SU-DHL-6 (cell line): ENCODE data around the gene CYP26A1.

Source experiments
- H2AFZ ChIP-seq: fragments of 200-600 bp; sonication (generic); 2 replicates; pipeline ENCODE4 v1.6.1; 2014; ENCODE audit warnings: low read depth, mild to moderate bottlenecking, moderate library complexity, mixed read lengths, antibody characterized with exemption, low read length; ENCODE audit not compliant: severe bottlenecking
- H3F3A ChIP-seq: fragments of 200-600 bp; shearing (Covaris generic); 2 replicates; pipeline ENCODE4 v1.6.0; 2016; ENCODE audit warnings: antibody characterized with exemption, mild to moderate bottlenecking; ENCODE audit not compliant: insufficient read depth
- H3K27ac ChIP-seq: fragments of 200-600 bp; sonication (generic); 2 replicates; pipeline ENCODE4 v1.5.1; 2016; ENCODE audit warnings: low read depth, mild to moderate bottlenecking, low read length, moderate library complexity, mixed read lengths
- H3K27me3 ChIP-seq: fragments of 200-600 bp; sonication (generic), shearing (Covaris generic); 2 replicates; pipeline ENCODE4 v1.6.0; 2014; ENCODE audit warnings: mild to moderate bottlenecking, low read length
- H3K36me3 ChIP-seq: fragments of 200-600 bp; sonication (generic); 2 replicates; pipeline ENCODE4 v1.6.1; 2014; ENCODE audit warnings: mild to moderate bottlenecking, low read length, mixed read lengths
- H3K4me2 ChIP-seq: fragments of 300-600, 200-600 bp; shearing (Covaris generic), sonication (generic); 2 replicates; pipeline ENCODE4 v1.6.0; 2014; ENCODE audit warnings: low read length, low read depth, mild to moderate bottlenecking; ENCODE audit not compliant: poor library complexity, severe bottlenecking
- H3K4me3 ChIP-seq: fragments of 200-600 bp; sonication (generic); 2 replicates; pipeline ENCODE4 v1.5.1; 2014; ENCODE audit warnings: antibody characterized with exemption, low read length, mild to moderate bottlenecking, mixed read lengths; ENCODE audit not compliant: insufficient read depth, poor library complexity, severe bottlenecking
- H3K79me2 ChIP-seq: fragments of 200-600 bp; sonication (generic); 2 replicates; pipeline ENCODE4 v1.6.1; 2014; ENCODE audit warnings: mild to moderate bottlenecking, low read length, moderate library complexity; ENCODE audit not compliant: insufficient read depth
- H3K9ac ChIP-seq: fragments of 200-600 bp; sonication (generic); 2 replicates; pipeline ENCODE4 v1.7.0; 2014; ENCODE audit warnings: mild to moderate bottlenecking, low read length
- H3K9me2 ChIP-seq: fragments of 200-600 bp; sonication (generic); replicated peaks from 2 replicates; pipeline ENCODE4 v1.6.1; 2014; ENCODE audit warnings: low read length; ENCODE audit not compliant: insufficient read depth
- H3K9me3 ChIP-seq: fragments of 200-600 bp; sonication (generic); 2 replicates; pipeline ENCODE4 v1.6.1; 2014; ENCODE audit warnings: low read length, mixed read lengths; ENCODE audit not compliant: insufficient read depth
- H4K20me1 ChIP-seq: fragments of 200-600 bp; sonication (generic); 2 replicates; pipeline ENCODE4 v1.6.1; 2014; ENCODE audit warnings: low read depth, mild to moderate bottlenecking, antibody characterized with exemption, low read length, moderate library complexity, mixed read lengths
- CTCF ChIP-seq: fragments of 200-600 bp; sonication (generic); IDR thresholded peaks from one replicate; pipeline ENCODE4 v1.5.1; 2017; ENCODE audit warnings: antibody characterized with exemption, mild to moderate bottlenecking, low read length, moderate library complexity; ENCODE audit not compliant: insufficient read depth, poor library complexity, severe bottlenecking
- EZH2phosphoT487 ChIP-seq: fragments of 200-600 bp; sonication (generic), shearing (Covaris generic); conservative IDR thresholded peaks from 2 replicates; pipeline ENCODE4 v1.6.1; 2018; ENCODE audit warnings: mild to moderate bottlenecking, antibody characterized with exemption, low read length, moderate library complexity, mixed read lengths

CYP26A1 gene

GRCh38 chr10:93070378-93071176 is 3.1 kb upstream of the CYP26A1 start:
- Histone ChIP-seq H3K4me3 (no peak overlapping the region), H4K20me1 (no peaks in the 10 kb centered on the region), H2AFZ (no peak overlapping the region), H3K27me3 (no peaks in the 10 kb centered on the region), H3K9me2 (no peaks in the 10 kb centered on the region), H3K27ac (no peak overlapping the region), H3K9ac (no peak overlapping the region), H3K4me2 (no peak overlapping the region), H3K36me3 (no peaks in the 10 kb centered on the region), H3F3A (no peaks in the 10 kb centered on the region), H3K9me3 (no peaks in the 10 kb centered on the region), H3K79me2 (no peaks in the 10 kb centered on the region)
- TF ChIP-seq CTCF: no peak
- TF ChIP-seq EZH2phosphoT487: no peak

- H3K4me3 ChIP-seq: no peak overlapping the region
- no peak overlapping the region for H3K4me2 ChIP-seq
- no peaks in the 10 kb centered on the region for H3K9me3 ChIP-seq
- no peaks in the 10 kb centered on the region for H3K36me3 ChIP-seq
- no peaks in the 10 kb centered on the region for H3K79me2 ChIP-seq
- TF ChIP-seq EZH2phosphoT487 (no peak), CTCF (no peak)
- H3K9me2 ChIP-seq: no peaks in the 10 kb centered on the region
- H2AFZ ChIP-seq: no peak overlapping the region
- H4K20me1 ChIP-seq: no peaks in the 10 kb centered on the region
- H3K27ac ChIP-seq: no peak overlapping the region
- H3F3A ChIP-seq: no peaks in the 10 kb centered on the region
- H3K27me3 ChIP-seq: no peaks in the 10 kb centered on the region
- no peak overlapping the region for H3K9ac ChIP-seq
Measured at GRCh38 chr10:93071177-93071472, 2.6 kb upstream of the CYP26A1 start.

- no peaks in the 10 kb centered on the region for H3K27me3 ChIP-seq
- TF ChIP-seq CTCF: no peak
- no peak for TF ChIP-seq EZH2phosphoT487
- H3K27ac ChIP-seq: no peak overlapping the region
- H2AFZ ChIP-seq: no peak overlapping the region
- no peaks in the 10 kb centered on the region for H3K9me3 ChIP-seq
- no peak overlapping the region for H3K4me2 ChIP-seq
- no peaks in the 10 kb centered on the region for H4K20me1 ChIP-seq
- no peaks in the 10 kb centered on the region for H3K36me3 ChIP-seq
- no peaks in the 10 kb centered on the region for H3K79me2 ChIP-seq
- no peaks in the 10 kb centered on the region for H3K9me2 ChIP-seq
- no peaks in the 10 kb centered on the region for H3F3A ChIP-seq
- no peak overlapping the region for H3K4me3 ChIP-seq
- no peak overlapping the region for H3K9ac ChIP-seq
Measured at GRCh38 chr10:93071674-93072224, 1.9 kb upstream of the CYP26A1 start.
